ENCODE results near the gene CDH1. TPM values are rescaled to one million over a fixed set of nuclear protein-coding genes. Genes with fewer than 3 reads are reported as not detected.
"Not testable (repeated sequence)": the region's sequence is repeated elsewhere in the genome, so short reads cannot be mapped to it uniquely, and the experiment has no call there.

The CDH1 gene
- total and polyA plus RNA-seq, 2 donors from 2014 or later, result 47.0 to 149 TPM

- intact Hi-C loops (cut with DNase I), result no loop called here
- no peak overlapping the region for H3K27ac ChIP-seq (ENCODE audit: low read depth in 2 of 2, low read length in 2 of 2)
- DNase-seq, result peak in 3 of 5 donors; percentile 43 to 88 (median 53)
- H3K4me1 ChIP-seq (ENCODE audit: control insufficient read depth in 2 of 3, insufficient read depth in 2 of 3, low read depth in 1 of 3, low read length in 3 of 3), result peaks cover 0 to 15% (median 5%) of the 10 kb centered on the region in 3 donors
- H3K36me3 ChIP-seq (ENCODE audit: control insufficient read depth in 2 of 3, insufficient read depth in 3 of 3, low read length in 3 of 3), result no peaks in the 10 kb centered on the region
- H3K27me3 ChIP-seq (ENCODE audit: control insufficient read depth, insufficient read depth, low read length), result no peaks in the 10 kb centered on the region
- no peak for TF ChIP-seq CTCF (IDR thresholded peaks at IDR 0.05; ENCODE audit: borderline replicate concordance, extremely low read depth, insufficient read depth)
- no peak overlapping the region for H3K4me3 ChIP-seq (ENCODE audit: low read length in 3 of 3)
- no peak overlapping the region for H3K9ac ChIP-seq (ENCODE audit: low read length in 3 of 3)
- no peak for FAIRE-seq
- H3K9me3 ChIP-seq (ENCODE audit: control insufficient read depth in 2 of 3, insufficient read depth in 1 of 3, low read length in 3 of 3), result no peaks in the 10 kb centered on the region
Observed at GRCh38 chr16:68786685-68787418, 49.8 kb downstream of the CDH1 start.

- H3K4me3 ChIP-seq (ENCODE audit: low read length in 3 of 3); H3K27me3 ChIP-seq (ENCODE audit: control insufficient read depth, insufficient read depth, low read length); H3K27ac ChIP-seq (ENCODE audit: low read depth in 2 of 2, low read length in 2 of 2); DNase-seq; H3K9ac ChIP-seq (ENCODE audit: low read length in 3 of 3); FAIRE-seq; H3K36me3 ChIP-seq (ENCODE audit: control insufficient read depth in 2 of 3, insufficient read depth in 3 of 3, low read length in 3 of 3); intact Hi-C loops (cut with DNase I); H3K9me3 ChIP-seq (ENCODE audit: control insufficient read depth in 2 of 3, insufficient read depth in 1 of 3, low read length in 3 of 3): not testable (repeated sequence)
- H3K4me1 ChIP-seq (ENCODE audit: control insufficient read depth in 2 of 3, insufficient read depth in 2 of 3, low read depth in 1 of 3, low read length in 3 of 3), result peaks cover 0 to 15% (median 5%) of the 10 kb centered on the region in 3 donors
Observed at GRCh38 chr16:68787419-68787807, 50.3 kb downstream of the CDH1 start.

- intact Hi-C loops (cut with DNase I), result no loop called here
- FAIRE-seq (no peak), DNase-seq (peak in 2 of 5 donors; percentile 8 to 23)
- Histone ChIP-seq H3K27me3 (ENCODE audit: control insufficient read depth, insufficient read depth, low read length) (no peaks in the 10 kb centered on the region), H3K27ac (ENCODE audit: low read depth in 2 of 2, low read length in 2 of 2) (no peak overlapping the region), H3K36me3 (ENCODE audit: control insufficient read depth in 2 of 3, insufficient read depth in 3 of 3, low read length in 3 of 3) (no peaks in the 10 kb centered on the region), H3K4me3 (ENCODE audit: low read length in 3 of 3) (no peak overlapping the region), H3K9me3 (ENCODE audit: control insufficient read depth in 2 of 3, insufficient read depth in 1 of 3, low read length in 3 of 3) (no peaks in the 10 kb centered on the region), H3K9ac (ENCODE audit: low read length in 3 of 3) (peak overlapping the region in 1 of 3 donors; percentile 8), H3K4me1 (ENCODE audit: control insufficient read depth in 2 of 3, insufficient read depth in 2 of 3, low read depth in 1 of 3, low read length in 3 of 3) (peaks cover 0 to 15% (median 3%) of the 10 kb centered on the region in 3 donors)
- TF ChIP-seq CTCF (IDR thresholded peaks at IDR 0.05; ENCODE audit: borderline replicate concordance, extremely low read depth, insufficient read depth), result no peak
Observed at GRCh38 chr16:68790130-68790761, 53.2 kb downstream of the CDH1 start.

- H3K9ac ChIP-seq (ENCODE audit: low read length in 3 of 3), result no peak overlapping the region
Observed at GRCh38 chr16:68790944-68791343, 53.9 kb downstream of the CDH1 start.

More at GRCh38 chr16:68790944-68791343, 53.9 kb downstream of the CDH1 start:
- Histone ChIP-seq H3K4me3 (ENCODE audit: low read length in 3 of 3) (no peak overlapping the region), H3K9me3 (ENCODE audit: control insufficient read depth in 2 of 3, insufficient read depth in 1 of 3, low read length in 3 of 3) (no peaks in the 10 kb centered on the region), H3K36me3 (ENCODE audit: control insufficient read depth in 2 of 3, insufficient read depth in 3 of 3, low read length in 3 of 3) (no peaks in the 10 kb centered on the region), H3K4me1 (ENCODE audit: control insufficient read depth in 2 of 3, insufficient read depth in 2 of 3, low read depth in 1 of 3, low read length in 3 of 3) (peaks cover 0 to 15% (median 3%) of the 10 kb centered on the region in 3 donors), H3K27ac (ENCODE audit: low read depth in 2 of 2, low read length in 2 of 2) (no peak overlapping the region), H3K27me3 (ENCODE audit: control insufficient read depth, insufficient read depth, low read length) (no peaks in the 10 kb centered on the region)
- no peak for TF ChIP-seq CTCF (IDR thresholded peaks at IDR 0.05; ENCODE audit: borderline replicate concordance, extremely low read depth, insufficient read depth)
- FAIRE-seq (no peak), DNase-seq (no peak)
- intact Hi-C loops (cut with DNase I), result no loop called here

All from kidney (tissue), 14 donors.